PC-3 (cell line): ENCODE measurements around the gene CHD9. TPM values are rescaled to one million over a fixed set of nuclear protein-coding genes. Genes with fewer than 3 reads are reported as not detected.

ENCODE experiments used
- ATAC-seq: fragments of 200-7000 bp; cut with Tn5 transposase; 2 replicates; pipeline ENCODE4 v1.9.1; 2020; ENCODE audit warnings: mild to moderate bottlenecking, moderate library complexity
- BruUV-seq: library from RNA; stranded (reverse); fragments of 400-500 nt; replicated peaks from 2 replicates; lab custom pipeline; 2021; lab: Mats Ljungman, UMichigan
- CTCF ChIA-PET: fragments of 300-600 bp; sonication (Branson Sonifier 250); formaldehyde crosslinking; loops from one replicate; lab custom pipeline; 2022; ENCODE audit warnings: antibody characterized with exemption; lab: Charles Lee
- POLR2A ChIA-PET: fragments of 300-600 bp; sonication (Branson Sonifier 250); formaldehyde crosslinking; loops from one replicate; lab custom pipeline; 2022; ENCODE audit warnings: antibody characterized with exemption; ENCODE audit not compliant: unreplicated experiment; lab: Charles Lee
- DNase-seq: peaks from one replicate; pipeline ENCODE4 v3.0.0-alpha.2; 2015
- H2AFZ ChIP-seq: fragments of 300-600 bp; sonication (generic); 2 replicates; pipeline ENCODE4 v1.6.0; 2016; ENCODE audit warnings: antibody characterized with exemption, low read length
- H3F3A ChIP-seq: fragments of 300-600 bp; sonication (generic); one replicate; pipeline ENCODE4 v1.6.0; 2017; ENCODE audit warnings: antibody characterized with exemption, low read length, control low read depth, mild to moderate bottlenecking; ENCODE audit not compliant: unreplicated experiment
- H3K27ac ChIP-seq: fragments of 300-600 bp; sonication (generic); 2 replicates; pipeline ENCODE4 v1.5.1; 2016; ENCODE audit warnings: mild to moderate bottlenecking, low read length
- H3K27me3 ChIP-seq: fragments of 300-600 bp; sonication (generic); 2 replicates; pipeline ENCODE4 v1.6.1; 2016; ENCODE audit warnings: low read length, mixed read lengths
- H3K36me3 ChIP-seq: fragments of 300-600 bp; sonication (generic); 2 replicates; pipeline ENCODE4 v1.6.1; 2016; ENCODE audit warnings: low read depth, mixed run types, low read length, mixed read lengths
- H3K4me1 ChIP-seq: fragments of 300-600 bp; sonication (generic); 2 replicates; pipeline ENCODE4 v1.5.1; 2016; ENCODE audit warnings: low read length; ENCODE audit not compliant: insufficient read depth
- H3K4me2 ChIP-seq: fragments of 300-600 bp; sonication (generic); 2 replicates; pipeline ENCODE4 v1.6.0; 2016; ENCODE audit warnings: low read length
- H3K4me3 ChIP-seq: fragments of 300-600 bp; sonication (generic); 2 replicates; pipeline ENCODE4 v1.5.1; 2016; ENCODE audit warnings: mild to moderate bottlenecking, low read length, mixed read lengths
- H3K79me2 ChIP-seq: fragments of 300-600 bp; sonication (generic); 2 replicates; pipeline ENCODE4 v1.6.1; 2017; ENCODE audit warnings: low read length, mixed read lengths
- H3K9ac ChIP-seq: fragments of 300-600 bp; sonication (generic); 2 replicates; pipeline ENCODE4 v1.6.0; 2016; ENCODE audit warnings: mild to moderate bottlenecking, low read length
- H3K9me2 ChIP-seq: fragments of 300-600 bp; sonication (generic); replicated peaks from 2 replicates; pipeline ENCODE4 v1.6.1; 2016; ENCODE audit warnings: mixed run types, low read length, mixed read lengths
- H3K9me3 ChIP-seq: fragments of 300-600 bp; sonication (generic); 2 replicates; pipeline ENCODE4 v1.6.1; 2016; ENCODE audit warnings: low read length, mixed read lengths
- H4K20me1 ChIP-seq: fragments of 300-600 bp; sonication (generic); 2 replicates; pipeline ENCODE4 v1.6.1; 2016; ENCODE audit warnings: low read length, mixed read lengths
- EZH2 ChIP-seq: fragments of 300-600 bp; sonication (generic); IDR thresholded peaks from one replicate; pipeline ENCODE4 v1.6.1; 2017; ENCODE audit warnings: antibody characterized with exemption, mild to moderate bottlenecking, low read length; ENCODE audit not compliant: unreplicated experiment
- EZH2phosphoT487 ChIP-seq: fragments of 300-600 bp; sonication (generic); IDR thresholded peaks from 2 replicates; pipeline ENCODE4 v1.6.1; 2018; ENCODE audit warnings: mild to moderate bottlenecking, antibody characterized with exemption, low read length, borderline replicate concordance
- intact Hi-C: fragments of 100-400 bp; cut with micrococcal nuclease; formaldehyde crosslinking; loops from 2 replicates; pipeline ENCODE4 v1.9.0; 2023
- total RNA-seq: library from RNA; depleted of rRNA; stranded (reverse); fragments of >200 nt; gene quantifications from 2 replicates; pipeline ENCODE4 v1.2.3, GENCODE V29; 2014
- TF ChIP-seq, protein P1 (sequence below): fragments of 300-600 bp; sonication (generic); conservative IDR thresholded peaks from 2 replicates; pipeline ENCODE4 v1.5.1; 2017; ENCODE audit warnings: antibody characterized with exemption, low read depth, mild to moderate bottlenecking, low read length

The CHD9 gene
- total RNA-seq, 1 experiment from 2014 or later, result 13.3 TPM

DNA sequence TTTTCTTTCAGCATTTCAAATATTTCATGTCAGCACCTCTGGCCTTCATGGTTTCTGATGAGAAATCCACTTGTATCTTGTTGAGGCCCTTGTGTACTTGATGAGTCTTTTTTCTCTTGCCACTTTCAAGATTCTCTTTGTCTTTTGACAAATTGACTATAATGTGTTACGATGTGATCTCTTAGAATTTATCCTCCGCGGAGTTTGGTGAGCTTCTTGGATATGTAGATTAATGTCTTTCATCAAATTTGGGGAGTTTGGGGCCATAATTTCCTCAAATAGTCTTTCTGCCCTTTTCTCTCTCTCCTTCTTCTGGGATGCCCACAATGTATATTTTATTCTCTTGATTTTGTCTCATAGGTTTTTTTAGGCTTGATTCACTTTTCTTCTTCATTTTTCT is 96.0 kb downstream of the CHD9 start:
- POLR2A ChIA-PET, result no interaction called here
- H3K36me3 ChIP-seq, result peaks cover 3% of the 10 kb centered on the region; the same call in 1 of the 2 replicates
- BruUV-seq, result no TSS peak
- H3K9me2 ChIP-seq, result no peaks in the 10 kb centered on the region
- ATAC-seq (no peak), DNase-seq (no peak)
- no peaks in the 10 kb centered on the region for H3K9me3 ChIP-seq
- no peak for TF ChIP-seq EZH2phosphoT487
- TF ChIP-seq, protein P1, sequence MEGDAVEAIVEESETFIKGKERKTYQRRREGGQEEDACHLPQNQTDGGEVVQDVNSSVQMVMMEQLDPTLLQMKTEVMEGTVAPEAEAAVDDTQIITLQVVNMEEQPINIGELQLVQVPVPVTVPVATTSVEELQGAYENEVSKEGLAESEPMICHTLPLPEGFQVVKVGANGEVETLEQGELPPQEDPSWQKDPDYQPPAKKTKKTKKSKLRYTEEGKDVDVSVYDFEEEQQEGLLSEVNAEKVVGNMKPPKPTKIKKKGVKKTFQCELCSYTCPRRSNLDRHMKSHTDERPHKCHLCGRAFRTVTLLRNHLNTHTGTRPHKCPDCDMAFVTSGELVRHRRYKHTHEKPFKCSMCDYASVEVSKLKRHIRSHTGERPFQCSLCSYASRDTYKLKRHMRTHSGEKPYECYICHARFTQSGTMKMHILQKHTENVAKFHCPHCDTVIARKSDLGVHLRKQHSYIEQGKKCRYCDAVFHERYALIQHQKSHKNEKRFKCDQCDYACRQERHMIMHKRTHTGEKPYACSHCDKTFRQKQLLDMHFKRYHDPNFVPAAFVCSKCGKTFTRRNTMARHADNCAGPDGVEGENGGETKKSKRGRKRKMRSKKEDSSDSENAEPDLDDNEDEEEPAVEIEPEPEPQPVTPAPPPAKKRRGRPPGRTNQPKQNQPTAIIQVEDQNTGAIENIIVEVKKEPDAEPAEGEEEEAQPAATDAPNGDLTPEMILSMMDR, result no peak
- no peak for TF ChIP-seq EZH2
- no peaks in the 10 kb centered on the region for H3K4me1 ChIP-seq
- CTCF ChIA-PET, result no interaction called here
- no peak overlapping the region for H3K4me3 ChIP-seq
- H3F3A ChIP-seq, result no peaks in the 10 kb centered on the region
- intact Hi-C loops, result no loop called here
- 0 out of 2 replicates have a peak, but pooled peaks cover 5% of the 10 kb centered on the region for H3K79me2 ChIP-seq
- no peak overlapping the region for H3K27ac ChIP-seq
- H4K20me1 ChIP-seq, result no peaks in the 10 kb centered on the region
- no peaks in the 10 kb centered on the region for H3K27me3 ChIP-seq
- no peak overlapping the region for H2AFZ ChIP-seq
- H3K4me2 ChIP-seq, result no peak overlapping the region
- no peak overlapping the region for H3K9ac ChIP-seq

DNA sequence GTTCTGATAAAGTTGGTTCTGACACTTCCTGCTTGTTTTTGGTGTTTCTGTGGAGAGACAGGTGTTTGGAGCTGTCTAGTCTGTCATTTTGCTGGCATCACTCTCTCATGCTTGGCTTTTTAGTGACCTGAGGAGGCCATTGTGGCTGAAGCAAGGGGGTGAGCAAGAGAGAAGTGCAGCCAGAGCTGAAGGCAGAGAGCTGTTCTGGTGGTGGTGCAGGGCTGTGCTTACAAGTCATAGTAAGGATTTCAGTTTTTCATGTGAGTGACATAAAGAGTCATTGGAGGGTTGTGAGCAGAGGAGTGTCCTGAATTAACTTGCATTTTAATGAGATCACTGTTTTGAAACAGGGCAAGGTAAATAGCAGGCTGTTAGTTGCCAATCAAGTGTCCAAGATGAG is 97.5 kb downstream of the CHD9 start:
- no peak overlapping the region for H2AFZ ChIP-seq
- H3K36me3 ChIP-seq, result peaks cover 5% of the 10 kb centered on the region; the same call in 1 of the 2 replicates
- no peak overlapping the region for H3K27ac ChIP-seq
- no peak for DNase-seq
- ChIA-PET POLR2A (no interaction called here), CTCF (no interaction called here)
- H3K27me3 ChIP-seq, result no peaks in the 10 kb centered on the region
- no peaks in the 10 kb centered on the region for H3F3A ChIP-seq
- H3K79me2 ChIP-seq, result 0 out of 2 replicates have a peak, but pooled peaks cover 5% of the 10 kb centered on the region
- TF ChIP-seq, protein P1, result no peak
- TF ChIP-seq EZH2phosphoT487 (no peak), EZH2 (no peak)
- H3K4me2 ChIP-seq, result no peak overlapping the region
- no peaks in the 10 kb centered on the region for H3K9me3 ChIP-seq
- H4K20me1 ChIP-seq, result no peaks in the 10 kb centered on the region
- BruUV-seq, result no TSS peak
- no peaks in the 10 kb centered on the region for H3K9me2 ChIP-seq
- intact Hi-C loops, result no loop called here
- H3K4me1 ChIP-seq, result no peaks in the 10 kb centered on the region
- H3K4me3 ChIP-seq, result no peak overlapping the region
- H3K9ac ChIP-seq, result no peak overlapping the region
- no peak for ATAC-seq

DNA sequence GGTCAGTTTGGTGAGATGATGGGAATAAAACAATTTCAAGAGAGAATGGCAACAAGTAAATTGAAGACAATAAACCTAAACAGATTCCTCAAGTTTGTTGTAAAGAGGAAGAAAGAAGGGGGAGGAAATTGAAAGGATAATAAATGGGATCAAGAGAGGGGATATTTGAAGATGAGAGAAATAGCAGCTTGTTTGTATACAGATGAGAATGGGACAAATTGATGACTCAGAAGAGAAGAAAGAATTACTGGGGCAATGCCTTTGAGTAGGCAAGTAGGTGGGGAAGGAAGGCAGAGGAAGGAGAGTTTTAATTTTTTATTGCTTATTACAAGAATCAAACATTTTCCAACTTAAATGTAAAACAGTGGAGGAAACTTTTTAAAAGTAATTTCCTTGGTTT is 98.3 kb downstream of the CHD9 start:
- intact Hi-C loops, result no loop called here
- no peaks in the 10 kb centered on the region for H4K20me1 ChIP-seq
- H3K27me3 ChIP-seq, result no peaks in the 10 kb centered on the region
- no peaks in the 10 kb centered on the region for H3K9me3 ChIP-seq
- TF ChIP-seq EZH2phosphoT487, result no peak
- TF ChIP-seq, protein P1, result no peak
- no peak for TF ChIP-seq EZH2
- no peaks in the 10 kb centered on the region for H3K9me2 ChIP-seq
- 0 out of 2 replicates have a peak, but pooled peaks cover 5% of the 10 kb centered on the region for H3K79me2 ChIP-seq
- ChIA-PET POLR2A (no interaction called here), CTCF (no interaction called here)
- no peak overlapping the region for H3K27ac ChIP-seq
- H3K9ac ChIP-seq, result no peak overlapping the region
- BruUV-seq, result no TSS peak
- ATAC-seq, result no peak
- H3K4me1 ChIP-seq, result no peaks in the 10 kb centered on the region
- no peak overlapping the region for H3K4me3 ChIP-seq
- no peak for DNase-seq
- H3K4me2 ChIP-seq, result no peak overlapping the region
- H2AFZ ChIP-seq, result no peak overlapping the region
- no peaks in the 10 kb centered on the region for H3F3A ChIP-seq
- H3K36me3 ChIP-seq, result peaks cover 8% of the 10 kb centered on the region; the same call in 1 of the 2 replicates
